IMR-90 (cell line): ENCODE results near the gene HHIPL1. TPM values are rescaled to one million over a fixed set of nuclear protein-coding genes. Genes with fewer than 3 reads are reported as not detected.

Experiments
- ATAC-seq: fragments of 200-7000 bp; cut with Tn5 transposase; 2 replicates; pipeline ENCODE4 v1.9.1; 2020; ENCODE audit warnings: low read depth, mild to moderate bottlenecking, moderate library complexity
- BruUV-seq: library from RNA; stranded (reverse); fragments of 400-500 nt; replicated peaks from 2 replicates; lab custom pipeline; 2021; lab: Mats Ljungman, UMichigan
- CTCF ChIA-PET: fragments of 300-600 bp; formaldehyde crosslinking; extraction: SDS; loops from one replicate; lab custom pipeline; 2021; ENCODE audit warnings: antibody characterized with exemption; lab: Yijun Ruan, JAX
- POLR2A ChIA-PET: fragments of 300-600 bp; sonication (Branson Sonifier 250); formaldehyde crosslinking; loops from one replicate; lab custom pipeline; 2022; ENCODE audit warnings: antibody characterized with exemption; ENCODE audit not compliant: unreplicated experiment; lab: Charles Lee
- DNase-seq: peaks from one replicate; pipeline ENCODE4 v3.0.0; 2013
- H2AFZ ChIP-seq: replicated peaks from 2 replicates; pipeline ENCODE3; 2013; ENCODE audit warnings: low read length, mild to moderate bottlenecking; ENCODE audit not compliant: poor library complexity
- H2AK5ac ChIP-seq: 2 replicates; pipeline ENCODE4 v1.6.1; 2013; ENCODE audit warnings: low read depth, low read length, inconsistent platforms
- H2AK9ac ChIP-seq: replicated peaks from 2 replicates; pipeline ENCODE3; 2013; ENCODE audit warnings: mild to moderate bottlenecking, low read depth, low read length, moderate library complexity; ENCODE audit not compliant: poor library complexity
- H2BK120ac ChIP-seq: 2 replicates; pipeline ENCODE4 v1.6.1; 2013; ENCODE audit warnings: low read depth, low read length, inconsistent platforms
- H2BK15ac ChIP-seq: 3 replicates; pipeline ENCODE4 v1.6.1; 2013; ENCODE audit warnings: low read depth, low read length, inconsistent platforms
- H2BK20ac ChIP-seq: 2 replicates; pipeline ENCODE4 v1.6.1; 2013; ENCODE audit warnings: low read depth, mild to moderate bottlenecking, inconsistent platforms, low read length, moderate library complexity
- H2BK5ac ChIP-seq: 2 replicates; pipeline ENCODE4 v1.6.1; 2013; ENCODE audit warnings: mild to moderate bottlenecking, low read depth, low read length, inconsistent platforms; ENCODE audit not compliant: poor library complexity, severe bottlenecking
- H3K14ac ChIP-seq: replicated peaks from 2 replicates; pipeline ENCODE4 v1.6.1; 2013; ENCODE audit warnings: low read depth, low read length, inconsistent platforms
- H3K18ac ChIP-seq: 2 replicates; pipeline ENCODE4 v1.6.1; 2013; ENCODE audit warnings: low read depth, low read length, control low read depth
- H3K23ac ChIP-seq: 2 replicates; pipeline ENCODE4 v1.6.1; 2013; ENCODE audit warnings: low read depth, low read length, inconsistent platforms
- H3K27ac ChIP-seq: 2 replicates; pipeline ENCODE4 v1.5.1; 2013; ENCODE audit warnings: mild to moderate bottlenecking, control low read depth, low read length; ENCODE audit not compliant: insufficient read depth
- H3K27me3 ChIP-seq: 2 replicates; pipeline ENCODE4 v1.6.1; 2013; ENCODE audit warnings: low read length; ENCODE audit not compliant: control insufficient read depth, insufficient read depth
- H3K36me3 ChIP-seq: 2 replicates; pipeline ENCODE4 v1.6.1; 2013; ENCODE audit warnings: low read length, mixed read lengths; ENCODE audit not compliant: control insufficient read depth, insufficient read depth
- H3K4ac ChIP-seq: 2 replicates; pipeline ENCODE4 v1.6.1; 2013; ENCODE audit warnings: low read depth, low read length, inconsistent platforms
- H3K4me1 ChIP-seq: 2 replicates; pipeline ENCODE4 v1.6.1; 2013; ENCODE audit warnings: low read length, mixed read lengths; ENCODE audit not compliant: control insufficient read depth, insufficient read depth
- H3K4me2 ChIP-seq: 2 replicates; pipeline ENCODE4 v1.6.1; 2013; ENCODE audit warnings: low read depth, mild to moderate bottlenecking, control low read depth, low read length, moderate library complexity
- H3K4me3 ChIP-seq: 2 replicates; pipeline ENCODE4 v1.5.1; 2013; ENCODE audit warnings: low read depth, mild to moderate bottlenecking, control low read depth, low read length, moderate library complexity; ENCODE audit not compliant: insufficient read depth
- H3K56ac ChIP-seq: 2 replicates; pipeline ENCODE4 v1.6.1; 2013; ENCODE audit warnings: low read length, inconsistent platforms; ENCODE audit not compliant: insufficient read depth; ENCODE audit errors: extremely low read depth
- H3K79me1 ChIP-seq, 2 experiments: 2 replicates each; pipeline ENCODE4 v1.6.1; 2013; ENCODE audit warnings: low read length in 2 of 2, inconsistent platforms in 1 of 2, low read depth in 1 of 2
- H3K9ac ChIP-seq: 2 replicates; pipeline ENCODE4 v1.6.1; 2013; ENCODE audit warnings: low read depth, low read length, control low read depth
- H3K9me1 ChIP-seq: 2 replicates; pipeline ENCODE4 v1.6.1; 2013; ENCODE audit warnings: low read length, inconsistent platforms; ENCODE audit not compliant: insufficient read depth
- H3K9me3 ChIP-seq: 2 replicates; pipeline ENCODE4 v1.6.1; 2013; ENCODE audit warnings: low read length; ENCODE audit not compliant: control insufficient read depth, insufficient read depth
- H4K20me1 ChIP-seq: 2 replicates; pipeline ENCODE4 v1.6.1; 2013; ENCODE audit warnings: low read length, inconsistent platforms; ENCODE audit not compliant: insufficient read depth
- H4K5ac ChIP-seq: 2 replicates; pipeline ENCODE4 v1.6.1; 2013; ENCODE audit warnings: mild to moderate bottlenecking, low read depth, low read length, control low read depth
- H4K8ac ChIP-seq, 2 experiments: 2 replicates each; pipeline ENCODE4 v1.6.1; 2013; ENCODE audit warnings: low read depth in 2 of 2, low read length in 2 of 2, control low read depth in 1 of 2, inconsistent platforms in 1 of 2
- H4K91ac ChIP-seq: 2 replicates; pipeline ENCODE4 v1.6.1; 2013; ENCODE audit warnings: low read depth, low read length, inconsistent platforms; ENCODE audit not compliant: insufficient read depth
- CEBPB ChIP-seq: IDR thresholded peaks from 2 replicates; pipeline ENCODE4 v1.6.1; 2012; ENCODE audit warnings: low read depth, low read length, improper control_type of control experiment
- CHD1 ChIP-seq: IDR thresholded peaks from 2 replicates; pipeline ENCODE4 v1.6.1; 2012; ENCODE audit warnings: low read depth, low read length, improper control_type of control experiment
- FOS ChIP-seq: fragments of 150-350 bp; IDR thresholded peaks from 2 replicates; pipeline ENCODE4 v1.6.1; 2016; ENCODE audit warnings: low read depth, low read length
- MAFK ChIP-seq: IDR thresholded peaks from 2 replicates; pipeline ENCODE4 v1.6.1; 2012; ENCODE audit warnings: low read depth, low read length, improper control_type of control experiment
- MAZ ChIP-seq: IDR thresholded peaks from 2 replicates; pipeline ENCODE4 v1.6.1; 2012; ENCODE audit warnings: low read depth, mild to moderate bottlenecking, low read length, improper control_type of control experiment, moderate library complexity, borderline replicate concordance
- MXI1 ChIP-seq: IDR thresholded peaks from 2 replicates; pipeline ENCODE4 v1.6.1; 2012; ENCODE audit warnings: low read depth, mild to moderate bottlenecking, low read length, moderate library complexity, borderline replicate concordance
- NFE2L2 ChIP-seq: fragments of 150-350 bp; IDR thresholded peaks from 2 replicates; pipeline ENCODE4 v1.6.1; 2016; ENCODE audit warnings: low read depth, mild to moderate bottlenecking, low read length
- RAD21 ChIP-seq: IDR thresholded peaks from 2 replicates; pipeline ENCODE4 v1.6.1; 2012; ENCODE audit warnings: low read length, improper control_type of control experiment
- RCOR1 ChIP-seq: IDR thresholded peaks from 2 replicates; pipeline ENCODE4 v1.6.1; 2012; ENCODE audit warnings: mild to moderate bottlenecking, low read length, improper control_type of control experiment; ENCODE audit not compliant: insufficient replicate concordance
- RFX5 ChIP-seq: IDR thresholded peaks from 2 replicates; pipeline ENCODE4 v1.8.0; 2012; ENCODE audit warnings: low read depth, mild to moderate bottlenecking, low read length, moderate library complexity
- USF2 ChIP-seq: fragments of 150-350 bp; IDR thresholded peaks from 2 replicates; pipeline ENCODE4 v1.6.1; 2017; ENCODE audit warnings: mild to moderate bottlenecking, antibody characterized with exemption, low read length, low read depth
- WGBS, 2 experiments: methylation state at CpG; one replicate each; pipeline versions ENCODE4 v1.1.5 to v1.1.7; 2013; ENCODE audit warnings: missing lambda C conversion rate in 2 of 2; ENCODE audit not compliant: insufficient read length in 1 of 2; ENCODE audit errors: extremely low coverage in 2 of 2; 5-methylcytosine and 5-hydroxymethylcytosine counted together
- dilution Hi-C: fragments of 300-500 bp; cut with HindIII; formaldehyde crosslinking; loops from one replicate; pipeline ENCODE4 v1.14.3; 2018; ENCODE audit warnings: low sequenced_read_pairs; ENCODE audit not compliant: unreplicated experiment
- in situ Hi-C: fragments of 300-500 bp; cut with MboI; formaldehyde crosslinking; loops from 3 replicates; pipeline ENCODE4 v1.14.3; 2019; ENCODE audit warnings: low sequenced_read_pairs, inconsistent platforms, mixed read lengths
- intact Hi-C: fragments of 100-400 bp; cut with micrococcal nuclease; formaldehyde crosslinking; loops from 2 replicates; pipeline ENCODE4 v1.10.0; 2022
- polyA plus RNA-seq, 3 experiments: library from polyadenylated mRNA; depleted of rRNA; stranded (reverse); fragments of >200 nt; gene quantifications; 2 replicates each; pipeline ENCODE4 v1.2.3, GENCODE V29; 2012; ENCODE audit warnings: low replicate concordance in 1 of 3
- total RNA-seq: library from RNA; depleted of rRNA; stranded (reverse); fragments of >200 nt; gene quantifications from 2 replicates; pipeline ENCODE4 v1.2.3, GENCODE V29; 2012
- TF ChIP-seq, protein P1 (sequence below): fragments of 150-350 bp; IDR thresholded peaks from 2 replicates; pipeline ENCODE4 v1.6.1; 2016; ENCODE audit warnings: low read depth, mild to moderate bottlenecking, low read length, moderate library complexity, borderline replicate concordance
- TF ChIP-seq, protein P2 (sequence below): conservative IDR thresholded peaks from 2 replicates; pipeline ENCODE4 v1.5.1; 2012; ENCODE audit warnings: mild to moderate bottlenecking, low read depth, low read length, improper control_type of control experiment

HHIPL1 gene
- total and polyA plus RNA-seq, 2 of the 4 experiments (the other 2 are of a cell fraction) = 0.65 to 0.72 TPM

DNA sequence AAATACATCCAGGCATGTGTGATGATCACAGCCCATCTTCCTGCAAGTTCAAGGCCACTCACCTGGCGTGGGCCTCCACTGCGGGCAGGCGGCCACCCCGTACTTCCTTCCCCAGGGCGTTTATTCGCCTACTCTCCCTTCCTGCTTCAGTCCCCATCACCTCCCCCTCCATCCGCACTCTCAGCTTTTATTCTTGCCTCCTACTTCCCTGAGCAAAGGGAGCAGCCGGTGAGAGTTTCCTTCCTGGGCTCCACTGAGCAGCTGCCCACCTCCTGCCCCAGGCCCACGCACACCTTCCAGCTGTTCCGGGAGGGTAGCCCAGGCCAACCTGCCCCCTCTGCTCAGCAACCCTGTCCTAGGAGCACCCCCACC lies 43.3 kb downstream of the HHIPL1 start:
- 63% methylated on average over 4 of the region's 10 CpGs; no CpG with 5 or more reads in 1 of the 2 experiments for WGBS, 2 experiments
- H3K56ac ChIP-seq = no peak overlapping the region
- BruUV-seq = no TSS peak
- H2AK5ac ChIP-seq = no peak overlapping the region
- no peaks in the 10 kb centered on the region for H3K9me3 ChIP-seq
- no peak overlapping the region for H2BK20ac ChIP-seq
- peaks cover 47% of the 10 kb centered on the region for H3K27me3 ChIP-seq
- H4K8ac ChIP-seq = no peak overlapping the region
- intact Hi-C loops (no loop called here), in situ Hi-C loops (no loop called here), dilution Hi-C loops (no loop called here)
- H3K79me1 ChIP-seq = no peaks in the 10 kb centered on the region; a peak in 1 of 4 replicates
- H3K4me3 ChIP-seq = no peak overlapping the region
- no peak overlapping the region for H2BK120ac ChIP-seq
- H3K14ac ChIP-seq = no peak overlapping the region
- no peak overlapping the region for H3K4me2 ChIP-seq
- H2BK15ac ChIP-seq = no peak overlapping the region
- no peak overlapping the region for H3K23ac ChIP-seq
- H3K36me3 ChIP-seq = no peaks in the 10 kb centered on the region
- no peak overlapping the region for H2AK9ac ChIP-seq
- H3K4ac ChIP-seq = no peak overlapping the region
- H4K91ac ChIP-seq = no peak overlapping the region
- no peaks in the 10 kb centered on the region; the same call in 1 of the 2 replicates for H4K20me1 ChIP-seq
- ATAC-seq (no peak), DNase-seq (no peak)
- POLR2A ChIA-PET = no interaction called here
- no peak for TF ChIP-seq RAD21
- no peak for TF ChIP-seq RFX5
- TF ChIP-seq, protein P1, sequence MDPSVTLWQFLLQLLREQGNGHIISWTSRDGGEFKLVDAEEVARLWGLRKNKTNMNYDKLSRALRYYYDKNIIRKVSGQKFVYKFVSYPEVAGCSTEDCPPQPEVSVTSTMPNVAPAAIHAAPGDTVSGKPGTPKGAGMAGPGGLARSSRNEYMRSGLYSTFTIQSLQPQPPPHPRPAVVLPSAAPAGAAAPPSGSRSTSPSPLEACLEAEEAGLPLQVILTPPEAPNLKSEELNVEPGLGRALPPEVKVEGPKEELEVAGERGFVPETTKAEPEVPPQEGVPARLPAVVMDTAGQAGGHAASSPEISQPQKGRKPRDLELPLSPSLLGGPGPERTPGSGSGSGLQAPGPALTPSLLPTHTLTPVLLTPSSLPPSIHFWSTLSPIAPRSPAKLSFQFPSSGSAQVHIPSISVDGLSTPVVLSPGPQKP = no peak
- no peak for TF ChIP-seq CEBPB
- no peak for TF ChIP-seq MXI1
- no peak for TF ChIP-seq CHD1
- TF ChIP-seq MAZ = no peak
- no peak for TF ChIP-seq RCOR1
- TF ChIP-seq, protein P2, sequence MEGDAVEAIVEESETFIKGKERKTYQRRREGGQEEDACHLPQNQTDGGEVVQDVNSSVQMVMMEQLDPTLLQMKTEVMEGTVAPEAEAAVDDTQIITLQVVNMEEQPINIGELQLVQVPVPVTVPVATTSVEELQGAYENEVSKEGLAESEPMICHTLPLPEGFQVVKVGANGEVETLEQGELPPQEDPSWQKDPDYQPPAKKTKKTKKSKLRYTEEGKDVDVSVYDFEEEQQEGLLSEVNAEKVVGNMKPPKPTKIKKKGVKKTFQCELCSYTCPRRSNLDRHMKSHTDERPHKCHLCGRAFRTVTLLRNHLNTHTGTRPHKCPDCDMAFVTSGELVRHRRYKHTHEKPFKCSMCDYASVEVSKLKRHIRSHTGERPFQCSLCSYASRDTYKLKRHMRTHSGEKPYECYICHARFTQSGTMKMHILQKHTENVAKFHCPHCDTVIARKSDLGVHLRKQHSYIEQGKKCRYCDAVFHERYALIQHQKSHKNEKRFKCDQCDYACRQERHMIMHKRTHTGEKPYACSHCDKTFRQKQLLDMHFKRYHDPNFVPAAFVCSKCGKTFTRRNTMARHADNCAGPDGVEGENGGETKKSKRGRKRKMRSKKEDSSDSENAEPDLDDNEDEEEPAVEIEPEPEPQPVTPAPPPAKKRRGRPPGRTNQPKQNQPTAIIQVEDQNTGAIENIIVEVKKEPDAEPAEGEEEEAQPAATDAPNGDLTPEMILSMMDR = no peak
- TF ChIP-seq USF2 = no peak
- no peak for TF ChIP-seq MAFK
- TF ChIP-seq NFE2L2 = no peak
- TF ChIP-seq FOS = no peak
- no peak overlapping the region for H2AFZ ChIP-seq
- CTCF ChIA-PET = interaction anchor here (0.9 kb wide), 1 partner anchor 42 kb away, joined by 3 read pairs; no protein-coding TSS in a partner anchor
- H4K5ac ChIP-seq = no peak overlapping the region
- no peaks in the 10 kb centered on the region for H3K9me1 ChIP-seq
- H2BK5ac ChIP-seq = no peak overlapping the region
- no peak overlapping the region for H3K18ac ChIP-seq
- no peak overlapping the region for H3K27ac ChIP-seq
- H3K9ac ChIP-seq = no peak overlapping the region
- peaks cover 3% of the 10 kb centered on the region for H3K4me1 ChIP-seq
